Mesenteric fat pad (tissue), 1 donor: Measurements from ENCODE around the gene TMEM240. TPM values are rescaled to one million over a fixed set of nuclear protein-coding genes. Genes with fewer than 3 reads are reported as not detected.

Experiments used
- DNase-seq: peaks from one replicate; pipeline ENCODE4 v3.0.0-alpha.2; 2020; ENCODE audit warnings: low spot score
- long read RNA-seq: library from polyadenylated mRNA; unstranded; transcript quantifications from one replicate; pipeline ENCODE4 v2.0.0, GENCODE V29; 2020
- total RNA-seq: library from RNA; stranded (reverse); fragmentation: NEBNext Ultra II Directional; extraction: Animal tissue kit (Norgen Biotek cat#: 25700); gene quantifications from one replicate; pipeline ENCODE4 v1.2.1, GENCODE V29; 2021
- donor health status: DM: yes; HTN: yes; CAD: no.

TMEM240 gene
- total RNA-seq: 1.4 TPM
- long read RNA-seq: 0 reads

DNA sequence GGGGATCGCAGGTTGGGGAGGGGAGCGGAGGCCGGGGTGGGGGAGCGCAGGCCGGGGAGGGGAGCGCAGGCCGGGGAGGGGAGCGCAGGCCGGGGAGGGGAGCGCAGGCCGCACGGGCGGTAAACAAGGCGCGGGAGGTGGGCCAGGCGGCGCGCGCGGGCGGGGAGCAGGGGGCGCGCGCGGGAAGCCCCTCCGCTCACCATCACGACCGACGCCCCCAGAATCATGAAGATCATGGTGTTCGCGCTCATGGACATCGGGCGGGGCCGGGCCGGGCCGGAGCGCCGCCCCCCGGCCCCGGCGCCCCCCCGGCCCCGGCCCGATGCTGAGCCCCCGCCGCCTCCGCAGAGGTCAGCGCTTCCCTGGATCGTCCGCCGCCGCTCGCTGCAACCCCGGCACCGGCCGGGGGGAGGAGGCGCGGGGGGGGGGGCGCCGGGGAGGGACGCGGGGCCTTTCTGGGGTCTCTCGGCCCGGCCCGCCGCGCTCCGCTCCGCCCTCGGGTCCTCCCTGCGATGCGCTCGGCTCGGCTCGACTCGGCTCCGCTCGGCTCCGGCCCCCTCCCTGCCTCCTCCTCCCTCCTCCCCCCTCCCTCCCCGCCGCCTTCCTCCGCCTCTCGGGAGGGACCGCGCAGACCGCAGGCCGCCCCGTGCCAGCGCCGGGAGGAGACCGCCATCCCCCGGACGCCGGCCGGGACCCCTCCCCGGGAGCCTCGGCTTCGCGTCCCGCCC, at the start of gene TMEM240:
Gene TMEM240 (minus strand): TSS at position 535 of the 728 bp plus-strand sequence. CDS start 278 bp downstream, at position 257.
- no peak for DNase-seq

DNA sequence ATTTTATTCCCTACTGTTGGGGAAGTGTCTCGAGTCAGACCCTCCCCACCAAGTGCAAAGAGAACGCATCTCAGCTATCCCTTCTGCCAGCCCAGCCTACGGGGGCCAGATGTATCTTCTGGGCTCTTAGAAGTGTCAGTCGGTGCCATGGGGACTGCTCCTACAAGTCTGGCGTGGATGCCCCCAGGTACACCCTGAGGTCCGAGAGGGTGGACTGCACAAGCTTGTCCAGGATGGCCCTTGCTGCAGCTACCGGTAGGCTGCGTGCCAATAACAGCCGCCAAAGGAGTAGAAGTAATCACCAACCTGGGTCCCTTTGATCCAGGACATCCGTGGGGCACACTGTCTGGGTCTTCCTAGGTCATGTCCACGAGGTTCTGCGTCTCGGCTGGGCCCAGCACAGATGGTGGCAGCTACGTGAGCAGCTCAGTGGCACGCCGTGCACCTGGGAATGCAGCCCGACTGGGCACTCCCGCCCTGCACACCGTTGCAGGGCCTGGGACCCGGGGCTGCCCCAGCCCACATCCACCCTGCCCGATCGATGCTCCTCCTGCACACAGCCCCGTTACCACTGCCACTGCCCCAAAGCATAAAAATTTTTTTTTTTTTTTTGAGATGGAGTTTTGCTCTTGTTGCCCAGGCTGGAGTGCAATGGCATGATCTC, 43.1 kb upstream of the TMEM240 start:
- DNase-seq: no peak

DNA sequence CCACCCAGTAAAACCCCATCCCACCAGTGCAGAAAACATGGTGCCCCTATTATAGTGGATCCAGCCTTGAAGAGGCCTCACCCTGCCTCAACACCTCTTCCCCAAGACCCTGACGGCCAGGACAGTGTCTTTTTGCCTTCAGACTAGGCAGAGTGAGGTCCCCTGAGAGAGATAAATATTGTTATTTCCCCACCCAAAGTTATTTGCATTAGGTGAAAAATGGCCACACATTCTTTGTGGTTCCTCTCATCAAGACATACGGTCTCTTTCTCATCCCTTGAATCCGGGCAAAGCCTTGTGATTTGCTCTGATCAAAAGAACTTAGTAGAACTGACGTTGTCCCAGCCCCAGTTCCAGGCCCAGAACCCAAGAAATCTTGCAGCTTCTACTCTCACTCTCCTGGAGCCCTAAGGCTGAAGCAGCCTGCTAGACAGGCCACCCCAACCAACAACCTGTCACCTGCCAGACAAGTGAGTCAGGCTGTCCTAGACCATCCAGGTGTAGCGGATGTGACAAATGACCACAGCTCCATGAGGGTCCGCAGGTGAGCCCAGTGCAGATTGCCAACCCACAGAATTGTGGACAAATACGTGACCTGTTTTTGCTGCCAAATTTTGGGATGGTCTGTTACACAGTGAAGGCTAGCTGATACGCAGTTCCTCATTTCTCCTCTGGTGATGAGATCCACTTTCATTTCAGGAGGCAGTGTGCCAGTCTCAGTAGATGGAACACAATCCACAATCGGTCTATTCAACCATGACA, 42.3 kb upstream of the TMEM240 start:
- DNase-seq: no peak

DNA sequence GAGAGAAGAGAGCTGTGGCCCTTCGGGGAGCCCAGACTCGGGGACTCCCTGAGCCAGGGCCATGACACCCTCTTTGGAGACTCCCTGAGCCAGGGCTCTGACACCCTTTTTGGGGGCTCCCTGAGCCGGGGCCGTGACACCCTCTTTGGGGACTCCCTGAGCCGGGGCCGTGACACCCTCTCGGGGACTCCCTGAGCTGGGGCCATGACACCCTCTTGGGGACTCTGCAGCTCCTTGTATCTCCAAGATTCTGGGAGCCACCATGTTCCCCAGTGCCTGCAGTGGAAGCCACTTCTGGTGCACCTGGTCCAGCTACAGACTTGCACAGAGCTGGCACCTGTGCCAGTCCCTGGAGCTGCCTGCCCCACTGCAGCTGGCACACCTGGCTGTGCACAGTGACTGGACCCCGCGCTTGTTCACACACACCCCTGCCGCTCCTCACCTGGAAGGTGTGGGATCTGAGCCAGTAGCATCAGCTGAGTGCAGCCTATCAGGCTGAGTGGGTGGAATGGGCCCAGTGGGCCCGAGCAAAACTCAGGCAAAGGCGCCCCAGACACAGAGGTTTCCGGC, 38.0 kb upstream of the TMEM240 start:
- no peak for DNase-seq

DNA sequence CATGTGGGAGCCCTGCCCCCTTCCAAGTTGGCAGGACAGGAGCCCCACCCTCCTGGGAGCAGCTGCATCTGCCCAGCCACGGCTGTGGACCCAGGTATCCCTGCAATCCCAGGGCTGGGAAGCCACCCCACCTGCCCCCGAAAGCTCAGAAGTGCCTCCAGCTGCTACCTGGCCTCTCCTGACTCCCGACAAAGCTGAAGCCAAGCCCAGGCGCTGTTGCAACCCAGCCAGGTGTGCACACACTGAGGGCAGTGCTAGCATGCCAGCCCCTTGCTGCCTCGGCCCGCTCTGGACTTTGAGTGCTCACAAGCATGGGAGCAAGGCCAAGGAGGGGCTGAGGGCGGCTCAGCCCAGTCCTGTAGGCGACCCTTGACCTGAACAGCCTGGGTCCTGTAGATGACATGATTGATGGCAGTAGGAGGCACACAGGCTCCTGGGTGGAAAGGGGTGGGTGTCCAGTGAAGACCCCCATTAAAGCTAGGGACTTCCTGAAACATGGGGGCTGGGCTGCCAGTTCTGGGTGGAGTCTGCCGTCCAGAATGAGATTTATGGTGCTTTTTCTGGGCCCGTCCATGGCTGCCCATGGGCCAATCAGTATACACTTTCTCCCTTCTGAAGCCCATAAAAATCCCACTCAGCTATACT, 37.1 kb upstream of the TMEM240 start:
- DNase-seq: no peak

DNA sequence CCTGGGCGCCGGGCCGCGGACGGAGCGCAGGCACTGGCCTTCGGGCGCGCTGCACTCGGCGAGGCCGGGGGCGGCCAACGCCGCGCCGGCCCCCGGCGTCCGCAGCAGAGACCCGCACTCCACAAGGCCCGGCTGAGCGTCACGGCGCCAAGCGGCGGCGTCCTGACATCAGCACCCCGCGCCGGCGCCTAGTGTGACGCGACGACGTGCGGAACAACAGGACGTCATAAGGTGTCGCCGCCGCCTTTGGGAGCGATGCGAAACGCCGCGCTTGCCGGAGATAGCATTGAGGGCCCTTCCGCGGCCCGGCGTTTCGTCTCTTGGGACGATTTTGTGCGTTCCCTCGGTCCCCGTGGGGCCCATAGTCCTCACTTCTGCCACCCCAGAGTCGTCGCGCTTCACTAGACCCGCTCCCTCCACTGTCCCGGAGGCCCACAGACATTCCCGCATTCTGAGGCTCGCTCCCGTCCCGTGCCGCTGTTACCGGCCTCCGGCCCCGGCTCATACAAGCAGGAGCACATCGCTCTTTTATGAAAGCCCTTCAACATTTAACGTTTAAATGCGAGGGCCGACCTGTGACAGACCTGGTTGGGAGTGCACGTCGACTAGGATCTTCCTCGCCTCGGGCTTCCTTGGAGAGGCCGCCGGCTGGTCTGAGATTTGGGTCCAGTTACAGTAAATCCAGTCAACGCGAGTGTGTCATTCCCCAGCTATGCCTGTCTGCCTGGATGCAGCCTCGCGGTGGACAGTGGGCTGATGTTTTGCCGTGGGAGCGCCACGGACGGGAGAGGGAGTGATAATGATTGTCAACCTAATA, 34.5 kb upstream of the TMEM240 start, which contains the start of gene SSU72:
Gene SSU72 (minus strand): TSS at position 143 of the 817 bp plus-strand sequence. CDS start 306 bp downstream, outside the sequence.
- peak; percentile 98 for DNase-seq

DNA sequence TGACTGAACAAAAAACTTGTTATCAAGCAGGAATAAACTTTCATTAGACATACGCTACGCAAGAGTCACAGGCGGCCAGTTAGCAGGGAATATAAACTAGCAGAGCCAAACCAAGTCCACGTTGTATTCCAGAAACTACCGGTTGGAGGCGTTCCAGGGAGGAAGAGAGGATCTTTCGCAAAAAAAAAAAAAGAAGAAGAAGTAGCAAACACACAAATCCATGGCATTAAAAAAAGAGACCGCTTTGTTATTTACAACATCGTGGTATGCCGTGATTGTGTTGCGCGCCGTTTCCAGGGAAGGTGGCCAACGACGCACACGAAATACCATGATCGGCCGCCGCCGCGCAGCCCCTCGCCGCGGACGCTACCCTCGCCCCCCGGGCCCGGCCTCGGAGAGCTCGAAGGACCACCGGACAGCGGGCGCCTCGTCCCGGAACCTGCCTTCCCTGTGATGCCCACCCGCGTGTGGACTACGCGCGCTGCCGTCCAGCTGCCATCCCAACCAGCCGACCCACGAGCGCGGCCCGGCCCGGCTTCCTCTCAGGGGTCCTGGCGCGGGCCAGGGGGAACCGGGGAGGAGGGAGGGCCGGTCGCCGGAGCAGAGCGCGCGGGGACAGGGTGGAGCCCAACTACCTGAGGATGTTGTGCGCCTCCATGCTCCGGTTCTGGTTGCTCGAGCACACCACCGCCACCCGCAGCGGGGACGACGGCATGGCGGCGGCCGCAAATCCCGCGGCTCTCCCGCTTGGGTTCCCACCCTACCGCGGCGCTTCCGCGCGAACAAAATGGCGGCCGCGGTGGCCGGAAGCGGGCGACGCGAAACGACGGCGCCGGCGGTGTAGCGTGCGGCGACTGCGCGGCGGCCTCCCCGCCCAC, 33.7 kb upstream of the TMEM240 start:
- DNase-seq: no peak

DNA sequence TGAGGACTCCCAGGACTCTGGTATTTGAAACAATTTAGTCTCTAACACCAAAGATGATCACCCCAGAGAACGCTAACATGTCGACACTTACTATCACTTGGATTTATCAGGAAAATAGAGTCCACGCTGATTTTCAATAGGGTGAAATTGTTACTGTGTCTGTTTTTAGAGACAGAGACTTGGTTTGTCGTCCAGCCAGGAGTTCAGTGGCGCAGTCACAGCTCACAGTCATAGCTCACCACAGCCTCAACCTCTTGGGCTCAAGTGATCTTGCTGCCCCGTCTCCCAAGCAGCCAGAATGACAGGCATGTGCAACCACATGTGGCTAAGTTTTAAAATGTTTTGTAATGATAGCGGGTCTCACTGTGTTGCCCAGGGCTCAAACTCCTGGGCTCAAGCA, 28.9 kb upstream of the TMEM240 start:
- no peak for DNase-seq

DNA sequence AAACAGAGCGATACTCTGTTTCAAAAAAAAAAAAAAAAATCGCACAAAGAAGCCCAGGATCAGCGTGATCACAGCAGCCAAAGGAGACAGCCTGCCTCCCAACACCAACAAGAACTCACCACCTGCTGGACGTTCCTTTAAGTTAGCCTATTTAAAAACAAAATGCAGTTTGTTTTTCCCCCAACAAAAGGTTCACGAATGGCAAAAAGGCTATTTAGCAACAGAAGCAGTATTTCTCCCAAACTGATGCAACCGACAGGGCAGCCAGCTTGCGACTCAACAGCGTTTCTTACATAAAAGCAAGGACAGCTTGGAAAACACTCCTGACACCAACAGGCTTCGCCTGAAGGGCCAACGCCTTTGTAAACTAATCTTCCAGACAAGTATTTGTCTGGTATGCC, 27.5 kb upstream of the TMEM240 start:
- DNase-seq: no peak

DNA sequence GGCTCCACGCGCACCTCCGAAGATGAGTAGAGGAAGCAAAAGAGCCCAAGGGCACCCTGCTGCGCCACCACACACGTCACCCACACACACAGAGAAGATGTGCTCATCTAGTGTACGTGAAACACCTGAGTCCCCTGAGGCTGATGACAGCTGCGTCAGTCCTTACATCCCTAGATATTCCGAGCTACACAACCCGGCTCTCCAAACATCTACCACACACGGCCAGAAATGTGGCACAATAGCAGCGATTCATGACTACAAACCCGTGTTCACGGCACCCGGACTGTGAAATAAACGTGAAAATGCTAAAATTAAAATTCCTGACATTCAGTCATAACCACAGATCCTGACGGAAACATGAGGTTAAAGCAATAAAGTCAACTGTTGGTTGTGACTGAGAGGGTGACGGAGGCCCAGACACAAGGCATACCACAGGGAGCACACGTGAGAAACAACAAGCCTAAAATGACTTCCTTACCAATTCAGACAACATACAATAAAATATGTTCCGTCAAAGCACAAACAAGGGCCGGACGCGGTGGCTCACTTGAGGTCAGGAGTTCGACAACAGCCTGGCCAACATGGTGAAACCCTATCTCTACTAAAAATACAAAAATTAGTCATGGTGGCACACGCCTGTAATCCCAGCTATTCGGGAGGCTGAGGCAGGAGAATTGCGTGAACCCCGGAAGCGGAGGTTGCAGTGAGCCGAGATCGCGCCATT, 26.9 kb upstream of the TMEM240 start:
- DNase-seq: no peak

DNA sequence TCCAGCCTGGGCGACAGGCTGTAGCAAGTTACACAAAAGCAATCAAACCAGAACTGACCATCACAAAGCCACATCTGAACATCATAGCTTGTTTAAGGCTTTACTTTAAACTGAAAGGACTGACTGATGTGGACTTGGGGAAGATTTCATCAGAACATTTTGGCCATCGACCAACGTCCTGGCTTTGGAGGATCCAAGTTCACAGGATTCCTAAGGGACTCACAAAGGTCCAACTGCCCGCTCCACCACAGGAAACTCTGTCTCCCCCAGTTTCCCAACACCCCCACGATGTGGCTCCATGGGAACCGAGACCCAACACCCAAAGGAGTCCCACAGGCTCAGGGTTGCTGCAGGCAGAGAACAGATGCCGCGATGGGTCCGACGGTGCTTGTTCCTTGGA, 24.9 kb upstream of the TMEM240 start:
- no peak for DNase-seq

DNA sequence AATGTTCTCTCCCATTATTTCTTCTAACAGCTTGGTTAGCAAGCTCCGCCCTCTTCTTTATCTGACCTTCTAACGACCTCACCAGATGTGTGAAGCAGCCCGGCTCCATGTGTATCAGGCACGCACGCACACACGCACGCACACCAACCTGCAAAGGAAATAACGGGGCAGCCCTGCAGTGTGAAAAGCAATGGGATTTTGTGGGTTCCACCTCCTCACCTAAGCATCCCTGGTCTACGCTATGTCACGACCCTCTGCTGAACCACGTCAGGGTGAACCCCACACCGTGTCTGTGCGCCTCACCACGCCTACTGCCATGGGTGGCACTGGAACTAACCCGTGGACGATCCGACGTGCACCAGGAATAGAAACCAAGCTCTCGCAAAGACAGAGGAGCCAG, 23.8 kb upstream of the TMEM240 start:
- DNase-seq: no peak

DNA sequence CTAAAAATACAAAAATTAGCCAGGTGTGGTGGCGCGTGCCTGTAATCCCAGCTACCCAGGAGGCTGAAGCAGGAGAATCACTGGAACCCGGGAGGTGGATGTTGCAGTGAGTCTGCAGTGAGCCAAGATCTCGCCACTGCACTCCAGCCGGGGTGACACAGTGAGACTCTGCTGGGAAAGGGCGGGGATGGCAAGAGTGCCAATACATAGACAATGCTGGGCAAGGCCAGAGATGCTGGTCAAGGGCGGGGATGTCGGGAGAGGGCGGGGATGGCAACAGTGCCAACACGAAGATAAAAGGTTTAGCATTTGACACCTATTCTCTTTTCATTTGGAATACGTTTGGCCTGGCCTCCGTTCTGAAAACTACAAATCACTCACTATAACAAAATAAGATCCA, 23.3 kb upstream of the TMEM240 start:
- no peak for DNase-seq

DNA sequence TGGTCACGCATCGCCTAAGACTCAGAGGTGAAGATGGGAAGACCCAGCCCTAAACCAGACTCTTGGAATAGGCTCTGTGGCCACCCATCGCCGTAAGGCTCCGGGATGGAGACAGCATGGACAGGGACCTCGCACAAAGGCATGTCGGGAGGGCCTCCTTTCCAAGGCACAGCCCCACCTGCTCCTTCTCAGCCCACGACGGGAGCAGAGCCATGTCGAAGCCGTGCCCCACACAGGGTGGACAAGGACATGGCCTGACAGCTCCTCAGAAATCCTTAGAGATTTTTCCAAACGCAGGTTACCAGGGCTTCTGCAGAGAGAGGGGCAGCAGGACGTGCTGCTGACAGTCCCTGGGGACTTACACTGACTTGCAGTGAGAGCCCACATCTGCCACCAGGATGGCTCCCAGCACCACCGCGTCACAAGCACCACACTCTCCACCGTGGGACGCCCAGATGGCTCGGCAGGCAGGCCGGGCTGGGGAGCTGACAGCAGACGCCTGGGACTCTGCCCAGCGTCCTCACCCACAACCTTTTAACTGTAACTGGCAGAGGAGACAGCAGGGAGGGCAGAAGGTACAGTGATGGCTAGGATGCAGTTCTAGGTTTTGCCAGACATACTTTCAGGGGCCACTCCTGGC, 22.3 kb upstream of the TMEM240 start:
- DNase-seq: no peak

DNA sequence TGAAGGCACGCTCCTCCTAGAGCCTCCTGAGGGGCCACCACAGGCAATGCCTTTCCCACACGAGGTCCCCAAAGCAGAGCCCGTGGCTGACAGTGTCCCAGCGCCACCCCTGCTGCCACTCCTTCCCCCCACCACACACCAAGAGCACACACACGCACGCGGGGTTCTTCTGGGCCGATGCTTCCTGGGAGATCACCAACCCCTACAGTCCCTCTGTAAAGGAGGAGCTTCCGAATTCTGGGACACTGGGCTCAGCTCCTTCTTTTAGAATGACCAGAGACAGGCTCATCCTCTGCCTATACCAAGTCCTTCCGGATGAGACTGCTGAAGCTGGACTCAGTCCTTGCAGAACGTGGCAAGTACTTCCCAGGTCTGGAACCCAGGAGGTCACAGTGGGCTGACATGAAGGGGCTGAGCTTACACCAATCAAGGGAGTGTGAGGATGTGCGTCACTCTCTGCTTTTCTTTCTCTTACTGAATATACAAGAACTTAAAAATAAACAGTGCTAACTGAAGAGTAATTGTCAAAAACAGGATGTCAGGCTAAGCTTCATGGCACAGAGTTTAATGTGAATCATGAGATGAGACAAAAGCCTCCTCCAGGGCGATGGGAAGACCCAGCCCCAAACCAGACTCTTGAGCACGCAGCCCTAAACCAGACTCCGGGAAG, 21.5 kb upstream of the TMEM240 start:
- DNase-seq: no peak

DNA sequence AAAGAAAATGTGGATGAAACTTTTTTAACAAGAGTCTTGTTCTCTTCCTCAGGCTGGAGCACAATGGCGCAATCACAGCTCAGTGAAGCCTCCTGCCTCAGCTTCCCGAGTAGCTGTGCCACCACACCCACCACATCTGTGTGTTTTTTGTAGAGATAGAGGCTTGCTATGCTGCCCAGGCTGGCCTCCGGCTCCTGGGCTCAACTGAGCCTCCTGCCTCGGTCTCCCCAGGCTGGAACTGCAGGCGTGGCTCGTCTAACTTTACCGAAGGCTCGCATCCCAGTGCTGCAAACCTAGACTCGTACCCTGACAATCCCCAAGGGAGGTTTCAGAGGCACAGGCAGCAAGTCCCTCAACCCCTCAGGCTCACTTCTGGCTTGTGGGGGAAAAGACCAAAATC, 19.8 kb upstream of the TMEM240 start:
- no peak for DNase-seq

DNA sequence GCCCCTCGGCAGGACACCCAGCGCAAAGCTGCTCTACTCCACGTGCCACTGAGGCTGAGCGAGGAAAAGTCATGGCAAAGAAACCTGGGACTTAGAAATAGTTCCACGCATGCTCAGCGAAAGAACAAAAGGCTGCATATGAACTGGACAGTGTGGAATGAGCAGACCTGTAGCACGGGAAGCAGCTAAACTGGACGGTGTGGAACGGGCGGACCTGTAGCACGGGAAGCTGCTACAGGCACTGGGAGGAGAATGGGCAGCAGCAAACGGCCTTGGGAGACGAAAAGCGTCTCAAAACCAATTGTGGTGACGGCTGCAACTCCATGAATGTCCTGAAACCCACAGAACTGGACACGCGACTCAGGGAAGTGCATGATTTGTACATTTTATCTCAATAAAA, 18.6 kb upstream of the TMEM240 start:
- DNase-seq: no peak

DNA sequence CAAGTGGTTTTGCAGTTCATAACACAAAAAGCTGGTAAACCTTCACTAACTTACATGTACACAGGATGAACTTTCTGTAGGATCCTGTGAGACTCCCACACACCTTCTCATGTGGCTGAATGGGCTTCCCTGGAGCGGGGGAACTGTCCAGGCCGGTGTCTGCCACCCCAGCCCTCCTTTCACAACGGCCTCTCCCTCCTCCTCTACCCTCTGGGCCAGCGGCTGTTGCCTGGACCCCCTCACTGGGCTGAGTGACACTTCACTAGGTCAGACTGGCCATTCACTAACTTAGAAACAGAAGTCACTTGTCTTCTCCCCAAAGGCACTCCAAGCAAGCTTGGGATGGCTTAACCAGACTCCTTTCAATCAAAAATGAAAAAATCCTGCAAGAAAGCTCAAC, 18.2 kb upstream of the TMEM240 start:
- DNase-seq: no peak
